B cell (primary cell): ENCODE data around the gene CYTIP. TPM values are rescaled to one million over a fixed set of nuclear protein-coding genes. Genes with fewer than 3 reads are reported as not detected.

Experiments
- ATAC-seq: fragments of 200-7000 bp; cut with Tn5 transposase; one replicate; pipeline ENCODE4 v1.10.0; 2021; ENCODE audit warnings: low read depth, mild to moderate bottlenecking, moderate number of reproducible peaks, moderate library complexity
- CTCF ChIA-PET: fragments of 350-600 bp; sonication (Branson Sonifier 250); formaldehyde crosslinking; loops from one replicate; lab custom pipeline; 2021; ENCODE audit warnings: antibody characterized with exemption, inconsistent platforms; lab: Charles Lee
- POLR2A ChIA-PET: fragments of 350-600 bp; sonication (Branson Sonifier 250); formaldehyde crosslinking; loops from one replicate; lab custom pipeline; 2021; ENCODE audit warnings: antibody characterized with exemption; lab: Charles Lee
- DNase-seq: peaks from one replicate; pipeline ENCODE4 v3.0.0; 2013
- H2AFZ ChIP-seq: 2 replicates; pipeline ENCODE4 v1.6.1; 2012; ENCODE audit warnings: mild to moderate bottlenecking, low read depth, low read length; ENCODE audit not compliant: insufficient read depth, poor library complexity, severe bottlenecking
- H3K27ac ChIP-seq, 2 donors: 1 replicate in 1 of 2; 2 replicates in 1 of 2; pipeline ENCODE4 v1.5.1; 2012 to 2013; ENCODE audit warnings: low read length in 2 of 2, mild to moderate bottlenecking in 2 of 2, moderate library complexity in 1 of 2
- H3K27me3 ChIP-seq, 4 experiments: fragments of 200-600 bp in 1 of 4; sonication (generic) in 1 of 4; replicated peaks in 1 of 4; 1 replicate in 2 of 4; 2 replicates in 2 of 4; pipeline versions ENCODE4 v1.6.1 to v1.7.0; 2013 to 2016; ENCODE audit warnings: low read length in 3 of 4, mild to moderate bottlenecking in 2 of 4, mixed read lengths in 1 of 4, moderate library complexity in 1 of 4; ENCODE audit not compliant: insufficient read depth in 4 of 4, control insufficient read depth in 3 of 4; ENCODE audit errors: control extremely low read depth in 1 of 4
- H3K36me3 ChIP-seq, 2 experiments: replicated peaks in 1 of 2; 1 replicate in 1 of 2; 2 replicates in 1 of 2; pipeline versions ENCODE4 v1.6.1 to v1.7.1; 2013; ENCODE audit warnings: low read length in 1 of 2; ENCODE audit not compliant: insufficient read depth in 2 of 2, control insufficient read depth in 1 of 2; ENCODE audit errors: control extremely low read depth in 1 of 2, extremely low read depth in 1 of 2
- H3K4me1 ChIP-seq, 2 donors: fragments of 200-600 bp in 1 of 2; sonication (generic) in 1 of 2; 1 replicate in 1 of 2; 2 replicates in 1 of 2; pipeline versions ENCODE4 v1.5.1 to v1.6.1; 2013 to 2017; ENCODE audit warnings: low read length in 2 of 2; ENCODE audit not compliant: control insufficient read depth in 2 of 2, insufficient read depth in 2 of 2
- H3K4me2 ChIP-seq: replicated peaks from 2 replicates; pipeline ENCODE3; 2012; ENCODE audit warnings: mild to moderate bottlenecking, low read depth, low read length; ENCODE audit not compliant: poor library complexity, severe bottlenecking
- H3K4me3 ChIP-seq, 5 experiments: fragments of 200-600 bp in 1 of 5; sonication (generic) in 1 of 5; 1 replicate in 3 of 5; 2 replicates in 2 of 5; pipeline versions ENCODE4 v1.5.1 to v1.7.0; 2011 to 2016; ENCODE audit warnings: low read length in 4 of 5, mild to moderate bottlenecking in 4 of 5, low read depth in 2 of 5, control low read depth in 1 of 5, moderate library complexity in 1 of 5; ENCODE audit not compliant: insufficient read depth in 1 of 5; ENCODE audit errors: control extremely low read depth in 1 of 5, extremely low read depth in 1 of 5
- H3K79me2 ChIP-seq: fragments of 200-600 bp; sonication (generic); one replicate; pipeline ENCODE4 v1.6.0; 2016; ENCODE audit warnings: low read length; ENCODE audit not compliant: control insufficient read depth, insufficient read depth
- H3K9ac ChIP-seq: fragments of 200-600 bp; sonication (generic); 2 replicates; pipeline ENCODE4 v1.6.1; 2017; ENCODE audit warnings: mild to moderate bottlenecking, low read length, moderate library complexity
- H3K9me3 ChIP-seq, 3 donors: one replicate each; pipeline versions ENCODE4 v1.6.1 to v1.7.1; 2013; ENCODE audit warnings: low read length in 2 of 3; ENCODE audit not compliant: control insufficient read depth in 2 of 3, insufficient read depth in 1 of 3; ENCODE audit errors: control extremely low read depth in 1 of 3
- H4K20me1 ChIP-seq: 2 replicates; pipeline ENCODE4 v1.6.0; 2012; ENCODE audit warnings: mild to moderate bottlenecking, low read length; ENCODE audit not compliant: insufficient read depth, control insufficient read depth, poor library complexity, severe bottlenecking
- H3K27ac Mint-ChIP-seq: one replicate; pipeline ENCODE4 v1.8.0; 2021; ENCODE audit warnings: mixed read lengths
- H3K27me3 Mint-ChIP-seq: one replicate; pipeline ENCODE4 v1.8.0; 2021; ENCODE audit warnings: mixed read lengths
- H3K4me1 Mint-ChIP-seq: one replicate; pipeline ENCODE4 v1.8.0; 2021; ENCODE audit warnings: mixed read lengths
- H3K4me3 Mint-ChIP-seq: one replicate; pipeline ENCODE4 v1.8.0; 2021; ENCODE audit warnings: mixed read lengths
- H3K9me3 Mint-ChIP-seq: one replicate; pipeline ENCODE4 v1.8.0; 2022; ENCODE audit warnings: mixed read lengths; ENCODE audit not compliant: insufficient read depth
- CTCF ChIP-seq: fragments of 200-600 bp; IDR thresholded peaks from one replicate; pipeline ENCODE4 v1.8.0; 2022; ENCODE audit warnings: antibody characterized with exemption, mild to moderate bottlenecking
- EZH2 ChIP-seq: IDR thresholded peaks from 2 replicates; pipeline ENCODE4 v1.6.1; 2012; ENCODE audit warnings: borderline replicate concordance, low read depth, mild to moderate bottlenecking, moderate library complexity, low read length; ENCODE audit not compliant: insufficient read depth, poor library complexity, severe bottlenecking
- WGBS: methylation state at CpG from one replicate; pipeline ENCODE4 v1.1.5; 2013; ENCODE audit warnings: missing lambda C conversion rate; ENCODE audit not compliant: insufficient coverage; 5-methylcytosine and 5-hydroxymethylcytosine counted together
- intact Hi-C: fragments of 100-400 bp; cut with micrococcal nuclease; formaldehyde crosslinking; loops from one replicate; pipeline ENCODE4 v1.10.0; 2022
- polyA plus RNA-seq: library from polyadenylated mRNA; depleted of rRNA; stranded (reverse); fragments of >200 nt; gene quantifications from 2 replicates; pipeline ENCODE4 v1.2.3, GENCODE V29; 2012
- total RNA-seq, 2 donors: library from RNA; stranded (reverse); fragments of 120-200 nt in 1 of 2; gene quantifications; 1 replicate in 1 of 2; 2 replicates in 1 of 2; pipeline versions ENCODE4 v1.2.3 to v1.2.4, GENCODE V29; 2013 to 2022

Gene CYTIP
- total and polyA plus RNA-seq, 2 donors (not counting 1 experiment from before 2014, with no cell fraction given), result 73.0 to 327 TPM

DNA sequence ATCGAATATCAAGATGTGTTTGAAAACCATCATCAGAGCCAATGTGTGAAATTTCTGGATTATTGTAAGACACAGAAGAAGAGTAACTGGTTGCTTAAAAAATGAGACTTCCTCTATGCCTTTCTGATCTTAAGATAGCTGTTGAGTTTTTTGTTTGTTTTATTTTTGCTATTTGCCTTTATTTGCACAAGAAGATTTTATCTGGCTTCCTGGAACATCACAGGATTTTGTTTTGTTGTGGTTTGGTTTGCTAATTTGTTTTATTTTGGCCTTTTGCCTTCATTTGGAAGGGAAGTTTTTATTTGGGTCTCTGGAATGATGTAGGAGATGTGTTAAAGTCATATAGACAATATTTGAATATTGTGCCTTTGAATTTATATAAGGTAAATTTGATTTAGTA, 3.9 kb upstream of the CYTIP start:
- H3K27me3 Mint-ChIP-seq, result no peaks in the 10 kb centered on the region
- H3K4me2 ChIP-seq, result no peak overlapping the region
- DNase-seq, result no peak
- POLR2A ChIA-PET, result interaction anchor here (1.1 kb wide), 1 partner anchor 10 kb away, joined by 3 read pairs; no protein-coding TSS in a partner anchor
- TF ChIP-seq EZH2 (no peak), CTCF (no peak)
- WGBS, result no CpG with 5 or more reads among the region's 1 CpG
- no peaks in the 10 kb centered on the region for H4K20me1 ChIP-seq
- CTCF ChIA-PET, result interaction anchor here (1.4 to 3.3 kb wide), 6 partner anchors 22 to 120 kb away, joined by 3 to 14 read pairs (median 4); no protein-coding TSS in a partner anchor
- H3K27ac ChIP-seq, result no peak overlapping the region
- H3K4me3 ChIP-seq, result no peak overlapping the region
- H3K4me1 ChIP-seq, result peaks cover 23 to 29% of the 10 kb centered on the region in 2 donors
- intact Hi-C loops, result no loop called here
- H3K36me3 ChIP-seq, result no peaks in the 10 kb centered on the region
- H3K9ac ChIP-seq, result no peak overlapping the region
- peaks cover 35% of the 10 kb centered on the region for H3K4me1 Mint-ChIP-seq
- H3K4me3 Mint-ChIP-seq, result no peak overlapping the region
- H3K27ac Mint-ChIP-seq, result no peak overlapping the region
- H3K27me3 ChIP-seq, result no peaks in the 10 kb centered on the region
- peaks cover 36% of the 10 kb centered on the region for H3K79me2 ChIP-seq
- no peak overlapping the region for H2AFZ ChIP-seq
- H3K9me3 Mint-ChIP-seq, result no peaks in the 10 kb centered on the region
- no peak for ATAC-seq
- H3K9me3 ChIP-seq, result no peaks in the 10 kb centered on the region

DNA sequence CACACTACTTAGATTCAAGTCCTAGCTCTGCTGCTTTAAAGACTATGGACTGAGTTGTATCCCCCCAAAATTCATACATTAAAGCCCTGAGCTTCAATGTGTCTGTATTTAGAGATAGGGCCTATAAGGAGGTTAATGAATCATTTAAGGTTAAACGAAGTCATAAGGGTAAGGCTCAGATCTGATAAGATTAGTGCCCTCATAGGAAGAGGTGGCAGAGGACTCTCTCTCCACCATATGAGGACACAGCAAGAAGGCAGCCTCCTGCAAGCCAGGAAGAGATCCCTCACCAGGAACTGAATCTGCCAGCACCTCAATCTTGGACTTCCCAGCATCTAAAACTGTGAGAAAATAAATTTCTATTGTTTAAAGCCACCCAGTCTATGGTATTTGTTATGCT, 3.1 kb upstream of the CYTIP start:
- no peak overlapping the region for H2AFZ ChIP-seq
- no peak for ATAC-seq
- TF ChIP-seq EZH2 (no peak), CTCF (no peak)
- CTCF ChIA-PET, result interaction anchor here (0.9 to 3.3 kb wide), 7 partner anchors 23 to 120 kb away, joined by 3 to 14 read pairs (median 5); no protein-coding TSS in a partner anchor
- intact Hi-C loops, result no loop called here
- Mint-ChIP-seq H3K27me3 (no peaks in the 10 kb centered on the region), H3K9me3 (no peaks in the 10 kb centered on the region), H3K4me3 (no peak overlapping the region), H3K4me1 (peaks cover 31% of the 10 kb centered on the region), H3K27ac (peak overlapping the region; percentile 38)
- H3K79me2 ChIP-seq, result peaks cover 43% of the 10 kb centered on the region
- H3K4me1 ChIP-seq, result peaks cover 23 to 26% of the 10 kb centered on the region in 2 donors
- no peaks in the 10 kb centered on the region for H3K9me3 ChIP-seq
- H3K27ac ChIP-seq, result no peak overlapping the region
- H3K4me3 ChIP-seq, result no peak overlapping the region
- no peaks in the 10 kb centered on the region for H3K27me3 ChIP-seq
- no peak overlapping the region for H3K9ac ChIP-seq
- POLR2A ChIA-PET, result no interaction called here
- no peaks in the 10 kb centered on the region for H4K20me1 ChIP-seq
- WGBS, result no CpG with 5 or more reads among the region's 1 CpG
- no peak overlapping the region for H3K4me2 ChIP-seq
- peaks cover 0 to 2% of the 10 kb centered on the region in 2 experiments for H3K36me3 ChIP-seq
- DNase-seq, result no peak
